Subcutaneous adipose tissue (tissue), 4 donors: ENCODE data around the gene RTF1. TPM values are rescaled to one million over a fixed set of nuclear protein-coding genes. Genes with fewer than 3 reads are reported as not detected.

Source experiments
- total RNA-seq, 4 donors: library from RNA; depleted of rRNA; stranded (reverse); fragments of >200 nt; gene quantifications; one replicate each; pipeline ENCODE4 v1.1.0, GENCODE V29; 2016
- TF ChIP-seq, protein P1 (sequence below): fragments of 450-650 bp; IDR thresholded peaks from one replicate; pipeline ENCODE4 v1.5.1; 2016; ENCODE audit warnings: low read depth, mild to moderate bottlenecking, control low read depth, antibody characterized with exemption, moderate library complexity

Gene RTF1
- 10 to 100 TPM; 21.7 to 58.7 (median 32.5) TPM for total RNA-seq

DNA sequence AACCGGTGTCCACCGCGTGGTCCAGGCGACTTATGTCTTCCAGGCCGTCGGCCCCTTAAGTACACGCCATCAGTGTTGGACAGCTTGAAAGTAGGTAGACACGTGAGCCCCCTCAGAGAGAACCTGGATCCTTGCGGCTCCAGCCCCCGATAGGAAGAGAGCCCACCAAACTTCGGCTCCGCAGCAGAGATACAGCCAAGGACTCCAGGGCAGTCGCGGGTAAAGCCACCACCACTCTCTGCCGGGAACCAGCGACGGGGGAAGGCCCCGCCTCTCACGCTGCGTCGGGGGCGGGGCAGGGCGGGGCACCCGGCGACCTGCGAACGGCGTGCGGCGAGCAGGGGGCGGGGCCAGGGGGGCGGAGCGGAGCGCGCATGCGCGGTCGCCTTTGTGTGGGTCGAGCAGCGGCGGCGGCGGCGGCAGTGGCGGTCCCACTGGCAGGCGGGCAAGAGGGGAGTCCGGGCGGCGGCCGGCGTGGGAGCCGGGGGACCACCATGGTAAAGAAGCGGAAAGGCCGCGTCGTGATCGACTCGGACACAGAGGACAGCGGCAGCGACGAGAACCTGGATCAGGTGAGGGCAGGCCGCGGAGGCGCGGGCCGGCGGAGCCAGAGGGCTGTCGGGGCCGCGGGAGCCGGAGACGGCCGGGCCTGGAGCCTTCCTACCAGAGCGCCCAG lies at the start of gene RTF1:
TSS of gene RTF1 (plus strand) at position 354 of the 676 bp plus-strand sequence. CDS start at position 375, 21 bp downstream.
- TF ChIP-seq, protein P1, sequence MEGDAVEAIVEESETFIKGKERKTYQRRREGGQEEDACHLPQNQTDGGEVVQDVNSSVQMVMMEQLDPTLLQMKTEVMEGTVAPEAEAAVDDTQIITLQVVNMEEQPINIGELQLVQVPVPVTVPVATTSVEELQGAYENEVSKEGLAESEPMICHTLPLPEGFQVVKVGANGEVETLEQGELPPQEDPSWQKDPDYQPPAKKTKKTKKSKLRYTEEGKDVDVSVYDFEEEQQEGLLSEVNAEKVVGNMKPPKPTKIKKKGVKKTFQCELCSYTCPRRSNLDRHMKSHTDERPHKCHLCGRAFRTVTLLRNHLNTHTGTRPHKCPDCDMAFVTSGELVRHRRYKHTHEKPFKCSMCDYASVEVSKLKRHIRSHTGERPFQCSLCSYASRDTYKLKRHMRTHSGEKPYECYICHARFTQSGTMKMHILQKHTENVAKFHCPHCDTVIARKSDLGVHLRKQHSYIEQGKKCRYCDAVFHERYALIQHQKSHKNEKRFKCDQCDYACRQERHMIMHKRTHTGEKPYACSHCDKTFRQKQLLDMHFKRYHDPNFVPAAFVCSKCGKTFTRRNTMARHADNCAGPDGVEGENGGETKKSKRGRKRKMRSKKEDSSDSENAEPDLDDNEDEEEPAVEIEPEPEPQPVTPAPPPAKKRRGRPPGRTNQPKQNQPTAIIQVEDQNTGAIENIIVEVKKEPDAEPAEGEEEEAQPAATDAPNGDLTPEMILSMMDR = no peak

DNA sequence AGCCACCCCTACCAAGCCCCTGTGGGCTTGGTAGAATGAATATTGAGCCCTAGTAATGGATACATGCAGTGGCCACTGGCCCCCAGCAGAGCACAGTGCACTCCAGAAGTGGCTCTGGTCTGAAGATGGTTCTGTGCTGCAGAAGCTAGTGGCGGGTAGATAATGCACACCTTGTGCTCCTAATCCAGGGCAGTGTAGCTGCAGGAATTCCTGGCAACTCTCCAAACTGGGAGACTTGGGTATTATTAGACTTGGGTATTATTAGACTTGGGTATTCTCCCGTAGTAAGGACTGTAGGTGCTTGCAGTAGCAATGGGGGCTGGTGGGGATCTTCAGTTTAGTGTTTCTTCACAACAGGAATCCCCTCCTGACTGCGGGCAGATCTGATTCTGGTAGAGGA lies 49.5 kb upstream of the RTF1 start:
- TF ChIP-seq, protein P1 = no peak

DNA sequence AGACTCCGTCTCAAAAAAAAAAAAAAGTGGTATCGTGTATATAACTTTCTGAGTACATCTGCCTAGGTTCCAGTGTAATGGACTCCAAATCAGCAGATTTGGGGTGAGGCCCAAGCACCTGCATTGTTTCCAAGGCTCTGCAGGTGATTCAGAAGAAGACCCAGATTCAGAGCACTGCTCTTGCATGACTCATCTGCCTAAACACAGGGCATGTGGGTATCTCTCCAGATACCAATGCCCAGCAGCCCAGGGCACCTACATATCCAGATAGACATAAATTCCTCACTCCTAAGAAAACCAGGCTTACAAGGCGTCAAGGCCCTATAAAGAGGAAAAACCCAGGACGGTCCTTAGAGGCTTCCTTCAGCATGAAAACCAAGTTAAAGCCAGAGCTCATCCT lies 38.9 kb upstream of the RTF1 start:
- TF ChIP-seq, protein P1 = no peak

DNA sequence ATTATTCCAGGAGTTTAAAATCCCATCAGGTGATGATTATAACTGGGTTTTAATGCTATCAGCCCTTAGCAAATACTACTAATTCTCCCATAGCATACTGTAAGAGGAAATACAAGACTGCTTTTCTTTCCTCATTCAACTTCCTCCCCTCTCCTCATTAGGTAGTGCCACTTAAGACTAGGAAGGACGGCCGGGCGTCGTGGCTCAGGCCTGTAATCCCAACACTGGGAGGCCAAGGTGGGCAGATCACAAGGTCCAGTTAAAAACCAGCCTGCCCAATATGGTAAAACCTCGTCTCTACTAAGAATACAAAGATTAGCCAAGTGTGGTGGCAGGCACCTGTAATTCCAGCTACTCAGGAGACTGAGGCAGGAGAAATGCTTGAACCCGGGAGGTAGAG lies 29.2 kb upstream of the RTF1 start:
- TF ChIP-seq, protein P1 = no peak

DNA sequence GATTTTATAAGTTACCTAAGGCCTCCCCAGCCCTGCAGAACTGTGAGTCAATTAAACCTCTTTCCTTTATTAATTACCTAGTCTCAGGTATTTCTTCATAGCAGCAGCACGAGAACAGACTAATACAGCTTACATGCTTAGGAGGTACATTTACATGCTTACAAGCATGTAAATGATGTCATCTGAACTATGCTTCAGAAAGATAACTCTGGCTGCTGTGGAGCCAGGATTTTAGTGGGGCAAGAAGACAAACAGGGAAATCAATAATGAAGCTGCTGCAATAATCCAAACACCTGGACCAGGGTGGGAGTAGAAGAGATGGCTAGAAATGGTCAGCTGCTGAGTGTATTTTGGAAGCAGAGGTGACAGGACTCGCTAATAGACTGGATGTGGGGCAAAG lies 24.2 kb upstream of the RTF1 start:
- TF ChIP-seq, protein P1 = no peak

DNA sequence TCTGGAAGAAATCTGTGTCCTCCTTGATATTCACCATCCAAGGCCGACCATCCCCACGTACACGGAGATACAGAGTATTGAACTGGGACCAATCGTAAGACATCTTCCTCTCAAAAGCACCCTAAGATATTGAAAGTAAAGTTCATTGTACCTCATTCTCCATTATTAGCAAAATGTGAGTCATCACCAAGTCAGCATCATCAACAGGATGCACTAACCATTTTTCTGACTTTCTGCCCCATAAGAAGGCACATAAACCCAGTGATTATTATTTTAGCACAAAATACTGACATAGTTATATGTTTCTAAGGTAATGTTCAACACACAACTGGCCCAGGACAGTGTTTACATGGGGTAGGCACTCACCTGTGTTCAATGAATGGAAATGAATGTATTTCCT lies 22.0 kb upstream of the RTF1 start:
- TF ChIP-seq, protein P1 = no peak

DNA sequence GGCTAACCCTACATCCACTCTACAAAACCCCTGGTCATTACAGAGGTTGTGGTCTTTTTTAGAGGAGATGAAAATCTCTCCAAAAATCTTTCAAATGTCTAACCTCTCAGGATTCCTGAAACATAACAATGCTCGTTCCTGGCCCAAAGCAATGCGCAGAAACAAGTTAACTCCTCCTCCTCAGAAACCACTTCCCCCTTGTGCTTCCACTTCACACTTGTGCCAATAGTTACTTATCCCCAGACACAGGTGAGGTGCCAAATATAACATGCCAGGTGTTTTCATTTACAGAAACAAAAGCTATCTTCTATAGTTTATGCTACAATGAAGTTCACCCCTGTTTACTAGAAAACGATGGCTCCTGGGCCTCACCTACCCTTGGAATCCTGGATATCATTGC lies 20.8 kb upstream of the RTF1 start:
- TF ChIP-seq, protein P1 = no peak
